ENCODE results near the gene SPTBN2. TPM values are rescaled to one million over a fixed set of nuclear protein-coding genes. Genes with fewer than 3 reads are reported as not detected.

Gene SPTBN2
- total RNA-seq, 2 experiments from 2014 or later: 1.3 to 1.5 TPM

GRCh38 chr11:66686801-66687750 is 41.9 kb downstream of the SPTBN2 start:
- CTCF ChIA-PET: no interaction called here
- H3K36me3 Mint-ChIP-seq: no peaks in the 10 kb centered on the region

GRCh38 chr11:66686100-66686785 is 42.8 kb downstream of the SPTBN2 start:
- CTCF ChIA-PET: no interaction called here
- Mint-ChIP-seq H3K4me3 (no peak overlapping the region), H3K36me3 (no peaks in the 10 kb centered on the region), H3K27ac (no peak overlapping the region), H3K9me3 (no peaks in the 10 kb centered on the region), H3K4me1 (ENCODE audit: low read depth) (no peaks in the 10 kb centered on the region), H3K27me3 (no peaks in the 10 kb centered on the region)
- intact Hi-C loops (cut with micrococcal nuclease): no loop called here
- POLR2A ChIA-PET: no interaction called here
- DNase-seq: no peak

More at GRCh38 chr11:66686801-66687750, 41.9 kb downstream of the SPTBN2 start:
- no peak for DNase-seq
- Mint-ChIP-seq H3K4me1 (ENCODE audit: low read depth) (no peaks in the 10 kb centered on the region), H3K27me3 (no peaks in the 10 kb centered on the region), H3K27ac (no peak overlapping the region), H3K9me3 (no peaks in the 10 kb centered on the region), H3K4me3 (no peak overlapping the region)
- intact Hi-C loops (cut with micrococcal nuclease): no loop called here
- POLR2A ChIA-PET: no interaction called here

GRCh38 chr11:66685276-66686099 is 43.5 kb downstream of the SPTBN2 start:
- no peak for DNase-seq
- Mint-ChIP-seq H3K36me3 (no peaks in the 10 kb centered on the region), H3K9me3 (no peaks in the 10 kb centered on the region), H3K4me3 (no peak overlapping the region), H3K27ac (no peak overlapping the region), H3K4me1 (ENCODE audit: low read depth) (no peaks in the 10 kb centered on the region), H3K27me3 (no peaks in the 10 kb centered on the region)
- POLR2A ChIA-PET: no interaction called here
- intact Hi-C loops (cut with micrococcal nuclease): no loop called here
- CTCF ChIA-PET: no interaction called here

GRCh38 chr11:66684635-66685034 is 44.4 kb downstream of the SPTBN2 start:
- POLR2A ChIA-PET: no interaction called here
- no peaks in the 10 kb centered on the region for H3K9me3 Mint-ChIP-seq
- H3K4me3 Mint-ChIP-seq: no peak overlapping the region
- no peak overlapping the region for H3K27ac Mint-ChIP-seq
- no peaks in the 10 kb centered on the region for H3K27me3 Mint-ChIP-seq
- H3K36me3 Mint-ChIP-seq: no peaks in the 10 kb centered on the region
- CTCF ChIA-PET: no interaction called here
- intact Hi-C loops (cut with micrococcal nuclease): no loop called here
- H3K4me1 Mint-ChIP-seq (ENCODE audit: low read depth): no peaks in the 10 kb centered on the region
- DNase-seq: no peak

- ChIA-PET POLR2A (no interaction called here), CTCF (no interaction called here)
- Mint-ChIP-seq H3K27me3 (no peaks in the 10 kb centered on the region), H3K4me3 (no peak overlapping the region), H3K4me1 (ENCODE audit: low read depth) (no peaks in the 10 kb centered on the region), H3K9me3 (no peaks in the 10 kb centered on the region), H3K27ac (no peak overlapping the region), H3K36me3 (no peaks in the 10 kb centered on the region)
- DNase-seq: no peak
- intact Hi-C loops (cut with micrococcal nuclease): no loop called here
Measured at GRCh38 chr11:66683877-66684276, 45.1 kb downstream of the SPTBN2 start.

GRCh38 chr11:66680966-66681645 is 47.9 kb downstream of the SPTBN2 start:
- Mint-ChIP-seq H3K4me3 (no peak overlapping the region), H3K27me3 (no peaks in the 10 kb centered on the region), H3K27ac (no peak overlapping the region), H3K4me1 (ENCODE audit: low read depth) (peaks cover 10% of the 10 kb centered on the region), H3K9me3 (no peaks in the 10 kb centered on the region), H3K36me3 (peaks cover 3% of the 10 kb centered on the region)
- POLR2A ChIA-PET: no interaction called here
- no peak for DNase-seq
- intact Hi-C loops (cut with micrococcal nuclease): no loop called here
- CTCF ChIA-PET: interaction anchor here (0.7 to 5.3 kb wide), 4 partner anchors 17 to 153 kb away, joined by 3 to 141 read pairs (median 11); no protein-coding TSS in a partner anchor

- peak within 1 kb of the TSS; percentile 93 for H3K4me3 Mint-ChIP-seq
- peaks cover 26% of the 10 kb centered on the region for H3K4me1 Mint-ChIP-seq (ENCODE audit: low read depth)
- peaks cover 3% of the 10 kb centered on the region for H3K36me3 Mint-ChIP-seq
- H3K27ac Mint-ChIP-seq: peak within 1 kb of the TSS; percentile 96
- CTCF ChIA-PET: interaction anchor here (0.6 to 5.3 kb wide), 46 partner anchors 9 to 292 kb away, joined by 3 to 141 read pairs (median 4); partner anchors contain the start of genes ACTN3, BBS1, CCDC87 and CCS
- no peaks in the 10 kb centered on the region for H3K27me3 Mint-ChIP-seq
- POLR2A ChIA-PET: interaction anchor here (0.9 to 2.6 kb wide), 18 partner anchors 17 to 239 kb away, joined by 3 to 36 read pairs (median 6); partner anchors contain the start of genes ACTN3, CCDC87, DPP3 and MRPL11
- H3K9me3 Mint-ChIP-seq: no peaks in the 10 kb centered on the region
- intact Hi-C loops (cut with micrococcal nuclease): loop anchor here (1.0 to 5.0 kb wide), 10 partner anchors 39 to 269 kb away; partner anchors contain the start of genes ACTN3, CCDC87, CCS and DPP3
- DNase-seq: peak; percentile 97
Measured at GRCh38 chr11:66677599-66678375, 51.2 kb downstream of the SPTBN2 start, which contains the start of gene RBM4B. Gene RBM4B, minus strand, starts transcription at chr11:66677887. Its CDS starts 808 bp downstream, at chr11:66677079.

GRCh38 chr11:66676931-66677598 is 52.0 kb downstream of the SPTBN2 start:
- H3K4me1 Mint-ChIP-seq (ENCODE audit: low read depth): peaks cover 26% of the 10 kb centered on the region
- intact Hi-C loops (cut with micrococcal nuclease): loop anchor here (1.0 to 5.0 kb wide), 4 partner anchors 39 to 255 kb away; partner anchors contain the start of genes CCDC87, CCS, NPAS4 and RBM14
- DNase-seq: no peak
- CTCF ChIA-PET: interaction anchor here (0.9 to 5.3 kb wide), 18 partner anchors 12 to 268 kb away, joined by 3 to 141 read pairs (median 15); partner anchors contain the start of genes ACTN3, BBS1, CCDC87 and CCS
- peak overlapping the region; percentile 96 for H3K27ac Mint-ChIP-seq
- peak overlapping the region; percentile 93 for H3K4me3 Mint-ChIP-seq
- no peaks in the 10 kb centered on the region for H3K9me3 Mint-ChIP-seq
- H3K27me3 Mint-ChIP-seq: no peaks in the 10 kb centered on the region
- POLR2A ChIA-PET: interaction anchor here (1.1 to 2.6 kb wide), 8 partner anchors 25 to 165 kb away, joined by 4 to 36 read pairs (median 6); partner anchors contain the start of genes ACTN3, RBM14, RBM4 and ZDHHC24
- peaks cover 3% of the 10 kb centered on the region for H3K36me3 Mint-ChIP-seq

- ChIA-PET CTCF (interaction anchor here (0.9 to 5.3 kb wide), 9 partner anchors 11 to 258 kb away, joined by 3 to 141 read pairs (median 16); partner anchors contain the start of genes ACTN3, BBS1, MRPL11 and ZDHHC24), POLR2A (interaction anchor here (1.7 to 2.6 kb wide), 4 partner anchors 38 to 130 kb away, joined by 6 to 36 read pairs (median 11); partner anchors contain the start of genes ACTN3, RBM14, RBM4 and ZDHHC24)
- Mint-ChIP-seq H3K36me3 (peaks cover 3% of the 10 kb centered on the region), H3K27me3 (no peaks in the 10 kb centered on the region), H3K9me3 (no peaks in the 10 kb centered on the region), H3K4me3 (peak overlapping the region; percentile 93), H3K4me1 (ENCODE audit: low read depth) (peaks cover 26% of the 10 kb centered on the region), H3K27ac (no peak overlapping the region)
- intact Hi-C loops (cut with micrococcal nuclease): loop anchor here (5.0 kb wide), 1 partner anchor 254 kb away; the partner anchor contains the start of gene NPAS4
- DNase-seq: no peak
Measured at GRCh38 chr11:66676282-66676919, 52.6 kb downstream of the SPTBN2 start.

Measured in activated CD4-positive, alpha-beta memory T cell treated with anti-CD3 and anti-CD28 coated beads for 36 hours (primary cell).